Measurements from ENCODE around the gene LPP. TPM values are rescaled to one million over a fixed set of nuclear protein-coding genes. Genes with fewer than 3 reads are reported as not detected.

The LPP gene
- total and polyA plus RNA-seq, 9 of the 15 experiments (the other 6 are each of a cell fraction or from before 2014, with no cell fraction given): 0.07 to 0.18 TPM; not detected in 7

GRCh38 chr3:188580659-188581058 lies 426.7 kb downstream of the LPP start (continued):
- TF ChIP-seq MGA (IDR thresholded peaks at IDR 0.05) (no peak), HCFC1 (IDR thresholded peaks at IDR 0.05; ENCODE audit: low read depth, low read length) (no peak), MBD2 (IDR thresholded peaks at IDR 0.05; ENCODE audit: borderline replicate concordance, low read depth) (no peak), OTX1 (CRISPR knock-in tag; IDR thresholded peaks at IDR 0.05) (no peak)

Measured in K562 (cell line).